H9 (cell line): Measurements from ENCODE around the gene LDB2. TPM values are rescaled to one million over a fixed set of nuclear protein-coding genes. Genes with fewer than 3 reads are reported as not detected.

Experiments used
- DNase-seq: peaks from one replicate; pipeline ENCODE4 v3.0.0-alpha.2; 2017
- H2AFZ ChIP-seq: one replicate; pipeline ENCODE4 v1.6.1; 2013; ENCODE audit warnings: mild to moderate bottlenecking, low read length, control low read depth, moderate library complexity
- H2AK5ac ChIP-seq: 2 replicates; pipeline ENCODE4 v1.6.1; 2013; ENCODE audit warnings: low read length, control low read depth, mixed read lengths; ENCODE audit not compliant: insufficient read length
- H2BK120ac ChIP-seq: one replicate; pipeline ENCODE4 v1.6.1; 2013; ENCODE audit warnings: low read depth, mild to moderate bottlenecking, low read length, control low read depth, inconsistent platforms; ENCODE audit not compliant: poor library complexity, severe bottlenecking
- H2BK12ac ChIP-seq: 2 replicates; pipeline ENCODE4 v1.6.1; 2013; ENCODE audit warnings: low read length, control low read depth, mixed read lengths, low read depth; ENCODE audit not compliant: insufficient read length
- H2BK15ac ChIP-seq: 2 replicates; pipeline ENCODE4 v1.6.1; 2013; ENCODE audit warnings: low read depth, low read length, control low read depth
- H2BK20ac ChIP-seq: one replicate; pipeline ENCODE4 v1.6.1; 2013; ENCODE audit warnings: low read depth, mild to moderate bottlenecking, low read length, control low read depth, inconsistent platforms; ENCODE audit not compliant: poor library complexity, severe bottlenecking
- H2BK5ac ChIP-seq: 2 replicates; pipeline ENCODE4 v1.6.1; 2013; ENCODE audit warnings: low read length, control low read depth, mixed read lengths; ENCODE audit not compliant: insufficient read length
- H3K14ac ChIP-seq: 2 replicates; pipeline ENCODE4 v1.6.1; 2013; ENCODE audit warnings: low read length, control low read depth; ENCODE audit not compliant: insufficient read depth
- H3K18ac ChIP-seq: 2 replicates; pipeline ENCODE4 v1.6.1; 2013; ENCODE audit warnings: low read depth, mild to moderate bottlenecking, mixed read lengths, low read length, control low read depth; ENCODE audit not compliant: insufficient read length
- H3K23ac ChIP-seq: 2 replicates; pipeline ENCODE4 v1.6.1; 2013; ENCODE audit warnings: low read length, control low read depth, mixed read lengths, low read depth; ENCODE audit not compliant: insufficient read length
- H3K23me2 ChIP-seq: 2 replicates; pipeline ENCODE4 v1.6.1; 2013; ENCODE audit warnings: low read depth, mild to moderate bottlenecking, mixed read lengths, low read length, control low read depth; ENCODE audit not compliant: insufficient read length, poor library complexity, severe bottlenecking
- H3K27ac ChIP-seq: 2 replicates; pipeline ENCODE4 v1.5.1; 2013; ENCODE audit warnings: low read length, control low read depth, mixed read lengths, low read depth; ENCODE audit not compliant: insufficient read length
- H3K27me3 ChIP-seq: 2 replicates; pipeline ENCODE4 v1.6.1; 2013; ENCODE audit warnings: low read length, control low read depth, inconsistent platforms; ENCODE audit not compliant: insufficient read depth
- H3K4ac ChIP-seq: 2 replicates; pipeline ENCODE4 v1.6.1; 2013; ENCODE audit warnings: low read depth, mild to moderate bottlenecking, control low read depth, inconsistent platforms, low read length, moderate library complexity
- H3K4me1 ChIP-seq: 2 replicates; pipeline ENCODE4 v1.6.1; 2013; ENCODE audit warnings: low read length, control low read depth, inconsistent platforms; ENCODE audit not compliant: insufficient read depth
- H3K4me2 ChIP-seq: 2 replicates; pipeline ENCODE4 v1.6.1; 2013; ENCODE audit warnings: low read length, control low read depth, mixed read lengths; ENCODE audit not compliant: insufficient read length, insufficient read depth
- H3K56ac ChIP-seq: 2 replicates; pipeline ENCODE4 v1.6.1; 2013; ENCODE audit warnings: low read depth, mild to moderate bottlenecking, mixed read lengths, low read length, control low read depth; ENCODE audit not compliant: insufficient read length
- H3K79me1 ChIP-seq: 2 replicates; pipeline ENCODE4 v1.6.1; 2013; ENCODE audit warnings: low read depth, mild to moderate bottlenecking, moderate library complexity, low read length, control low read depth, inconsistent platforms; ENCODE audit not compliant: insufficient read depth, poor library complexity, severe bottlenecking
- H3K79me2 ChIP-seq: 2 replicates; pipeline ENCODE4 v1.6.1; 2013; ENCODE audit warnings: low read length, control low read depth, inconsistent platforms; ENCODE audit not compliant: insufficient read depth
- H3K9ac ChIP-seq: 2 replicates; pipeline ENCODE4 v1.6.1; 2013; ENCODE audit warnings: low read length, control low read depth, mixed read lengths; ENCODE audit not compliant: insufficient read length; ENCODE audit errors: extremely low read depth
- H3K9me3 ChIP-seq: one replicate; pipeline ENCODE4 v1.6.1; 2013; ENCODE audit warnings: low read depth, low read length, inconsistent platforms; ENCODE audit not compliant: control insufficient read depth
- H3T11ph ChIP-seq: one replicate; pipeline ENCODE4 v1.6.1; 2013; ENCODE audit warnings: mild to moderate bottlenecking, low read length, control low read depth, inconsistent platforms
- H4K20me1 ChIP-seq: one replicate; pipeline ENCODE4 v1.6.1; 2013; ENCODE audit not compliant: control insufficient read depth, insufficient read length, insufficient read depth
- H4K5ac ChIP-seq: 2 replicates; pipeline ENCODE4 v1.6.1; 2013; ENCODE audit warnings: low read depth, mild to moderate bottlenecking, mixed read lengths, low read length, control low read depth; ENCODE audit not compliant: insufficient read length
- H4K8ac ChIP-seq: replicated peaks from 2 replicates; pipeline ENCODE4 v1.6.1; 2013; ENCODE audit warnings: low read length, control low read depth, mixed read lengths, low read depth; ENCODE audit not compliant: insufficient read length
- H4K91ac ChIP-seq: 2 replicates; pipeline ENCODE4 v1.6.1; 2013; ENCODE audit warnings: low read depth, mild to moderate bottlenecking, moderate library complexity, mixed read lengths, low read length, control low read depth; ENCODE audit not compliant: insufficient read length
- H3K27ac Mint-ChIP-seq, 3 experiments: 2 replicates in 2 of 3; 3 replicates in 1 of 3; pipeline ENCODE4 v1.8.0; 2020 to 2021; ENCODE audit warnings: mixed read lengths in 3 of 3, mild to moderate bottlenecking in 1 of 3, moderate library complexity in 1 of 3
- H3K27me3 Mint-ChIP-seq: 2 replicates; pipeline ENCODE4 v1.8.0; 2021; ENCODE audit warnings: low read depth, mild to moderate bottlenecking, moderate library complexity, mixed read lengths
- H3K36me3 Mint-ChIP-seq, 3 experiments: 2 replicates in 2 of 3; 3 replicates in 1 of 3; pipeline ENCODE4 v1.8.0; 2020 to 2021; ENCODE audit warnings: low read depth in 3 of 3, mixed read lengths in 3 of 3; ENCODE audit not compliant: insufficient read depth in 1 of 3
- H3K4me1 Mint-ChIP-seq, 2 experiments: 2 replicates each; pipeline ENCODE4 v1.8.0; 2020; ENCODE audit warnings: mixed read lengths in 2 of 2
- H3K4me3 Mint-ChIP-seq, 2 experiments: 2 replicates in 1 of 2; 3 replicates in 1 of 2; pipeline ENCODE4 v1.8.0; 2020 to 2021; ENCODE audit warnings: mild to moderate bottlenecking in 2 of 2, mixed read lengths in 2 of 2, moderate library complexity in 1 of 2
- H3K9me3 Mint-ChIP-seq, 2 experiments: 2 replicates in 1 of 2; 3 replicates in 1 of 2; pipeline ENCODE4 v1.8.0; 2020; ENCODE audit warnings: mild to moderate bottlenecking in 2 of 2, mixed read lengths in 2 of 2, moderate library complexity in 1 of 2
- CTCF ChIP-seq: fragments of 200-600 bp; sonication (generic); conservative IDR thresholded peaks from 3 replicates; pipeline ENCODE4 v1.8.0; 2021; ENCODE audit warnings: antibody characterized with exemption, mild to moderate bottlenecking
- WGBS: extraction: QIAGEN DNeasy Blood & Tissue Kit; methylation state at CpG from one replicate; pipeline ENCODE4 v1.1.7; 2013; ENCODE audit warnings: missing lambda C conversion rate, low lambda C conversion rate, mixed read lengths; ENCODE audit not compliant: insufficient read length; ENCODE audit errors: extremely low coverage; 5-methylcytosine and 5-hydroxymethylcytosine counted together
- total RNA-seq: library from RNA; stranded (reverse); gene quantifications from 2 replicates; pipeline ENCODE4 v1.2.1, GENCODE V29; 2021

Gene LDB2
- total RNA-seq, 1 experiment from 2014 or later = 22.5 TPM

GRCh38 chr4:16686195-16686594 is 212.2 kb downstream of the LDB2 start:
- H2AFZ ChIP-seq = no peak overlapping the region
- Mint-ChIP-seq H3K4me1 (peaks cover 18 to 25% of the 10 kb centered on the region in 2 experiments), H3K27ac (peak overlapping the region in 2 of 3 experiments; percentile 14 to 50; a peak in 2 of 7 replicates), H3K9me3 (no peaks in the 10 kb centered on the region), H3K4me3 (no peak overlapping the region), H3K36me3 (peaks cover 0 to under 1% (median 0%) of the 10 kb centered on the region in 3 experiments; a peak in 2 of 7 replicates), H3K27me3 (no peaks in the 10 kb centered on the region)
- H4K20me1 ChIP-seq = no peaks in the 10 kb centered on the region
- no peak overlapping the region for H4K91ac ChIP-seq
- H3K4me2 ChIP-seq = no peak overlapping the region
- no peak for DNase-seq
- H2BK12ac ChIP-seq = no peak overlapping the region
- no CpG with 5 or more reads among the region's 2 CpGs for WGBS
- H2BK5ac ChIP-seq = no peak overlapping the region
- no peaks in the 10 kb centered on the region for H3K27me3 ChIP-seq
- no peak overlapping the region for H3K9ac ChIP-seq
- H3K23me2 ChIP-seq = no peaks in the 10 kb centered on the region
- H4K5ac ChIP-seq = no peak overlapping the region
- H3K4ac ChIP-seq = no peak overlapping the region
- H3T11ph ChIP-seq = no peak overlapping the region
- no peak overlapping the region for H3K18ac ChIP-seq
- H2AK5ac ChIP-seq = no peak overlapping the region
- H3K23ac ChIP-seq = no peak overlapping the region
- no peak overlapping the region for H4K8ac ChIP-seq
- H3K56ac ChIP-seq = no peak overlapping the region
- peaks cover 3% of the 10 kb centered on the region for H3K4me1 ChIP-seq
- TF ChIP-seq CTCF = no peak
- no peak overlapping the region for H3K27ac ChIP-seq
- H3K79me1 ChIP-seq = no peaks in the 10 kb centered on the region
- no peaks in the 10 kb centered on the region for H3K9me3 ChIP-seq
- H3K79me2 ChIP-seq = no peaks in the 10 kb centered on the region
- H3K14ac ChIP-seq = no peak overlapping the region
- no peak overlapping the region for H2BK15ac ChIP-seq
- H2BK20ac ChIP-seq = no peak overlapping the region
- H2BK120ac ChIP-seq = no peak overlapping the region
